GM18520 (cell line): ENCODE data around the gene THBS3.
"Not testable (repeated sequence)": the region's sequence is repeated elsewhere in the genome, so short reads cannot be mapped to it uniquely, and the experiment has no call there.

Experiments used
- ATAC-seq: cut with Tn5 transposase; IDR thresholded peaks from one replicate; pipeline ENCODE4 v1.9.1; 2021; ENCODE audit not compliant: unreplicated experiment

THBS3 gene

GRCh38 chr1:155235375-155235774, 27.7 kb upstream of the THBS3 start:
- not testable (repeated sequence) for ATAC-seq

DNA sequence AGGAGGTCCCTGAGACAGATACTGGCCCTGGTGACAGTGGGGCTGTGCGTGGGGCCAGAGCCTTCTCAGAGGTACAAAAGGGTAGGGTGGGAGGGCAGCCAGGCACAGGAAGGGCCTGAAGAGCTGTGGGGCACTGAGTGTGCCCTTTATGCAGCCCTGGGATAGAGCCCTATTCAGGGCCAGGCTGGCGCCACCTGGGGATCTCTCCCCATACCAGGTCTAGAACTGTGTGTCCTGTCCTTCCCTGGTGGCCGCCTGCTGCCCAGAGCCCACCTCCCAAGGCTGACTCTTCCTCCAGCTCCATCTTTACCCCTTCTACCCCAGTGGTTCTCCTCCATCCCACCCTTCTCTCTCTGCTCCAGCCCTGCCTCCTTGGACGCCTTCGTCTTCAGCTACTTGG, 25.8 kb upstream of the THBS3 start:
- not testable (repeated sequence) for ATAC-seq

- not testable (repeated sequence) for ATAC-seq
These were observed 24.6 kb upstream of the THBS3 start for GRCh38 chr1:155232001-155232978.

- not testable (repeated sequence) for ATAC-seq
These were observed 23.6 kb upstream of the THBS3 start for GRCh38 chr1:155231302-155231701.

- ATAC-seq, result no peak
These were observed 20.4 kb upstream of the THBS3 start for GRCh38 chr1:155228096-155228427.

DNA sequence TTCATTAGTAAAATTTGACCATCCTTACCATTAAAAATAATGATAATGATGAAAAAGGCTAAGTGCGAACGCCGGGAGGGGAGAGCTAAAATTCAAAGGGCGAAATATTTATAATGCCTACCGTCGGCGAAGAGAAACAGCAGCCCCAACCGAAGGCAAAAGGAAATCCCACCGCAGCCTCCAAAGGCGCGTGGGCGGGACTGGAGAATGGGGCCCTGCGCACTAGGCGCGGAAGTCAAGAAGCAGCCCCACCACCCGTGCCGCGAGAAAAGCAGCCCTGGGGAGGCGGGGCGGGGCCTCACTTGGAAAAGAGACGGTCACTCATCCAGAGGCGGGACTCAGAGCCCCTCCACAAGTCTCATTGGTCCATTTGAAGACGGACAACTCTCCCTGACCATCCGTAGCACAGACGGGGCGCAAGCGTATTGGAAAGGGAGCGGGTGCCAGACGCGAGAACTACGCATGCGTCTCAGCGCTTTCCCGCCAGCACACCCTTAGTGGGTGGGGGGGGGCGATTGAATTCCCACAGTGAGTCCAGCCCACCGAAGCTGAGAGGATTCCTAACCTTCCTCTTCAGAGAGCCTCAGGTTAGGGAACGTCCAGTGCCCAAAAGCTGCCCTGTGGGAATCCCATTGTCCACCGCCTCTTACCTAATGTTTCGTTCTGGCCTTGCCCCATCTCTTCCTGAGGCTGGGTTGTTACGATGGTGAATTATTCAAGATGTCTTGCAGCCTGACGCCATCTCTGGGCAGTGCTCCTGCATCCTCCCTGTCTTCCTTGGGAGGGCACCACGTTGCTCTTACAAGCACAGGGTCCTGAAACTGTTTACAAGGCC, 19.8 kb upstream of the THBS3 start:
- peak; percentile 95 for ATAC-seq

- no peak for ATAC-seq
These were observed 19.2 kb upstream of the THBS3 start for GRCh38 chr1:155226910-155227260.

GRCh38 chr1:155226188-155226909, 18.7 kb upstream of the THBS3 start:
- no peak for ATAC-seq

- not testable (repeated sequence) for ATAC-seq
These were observed 17.7 kb upstream of the THBS3 start for GRCh38 chr1:155225404-155225759.

DNA sequence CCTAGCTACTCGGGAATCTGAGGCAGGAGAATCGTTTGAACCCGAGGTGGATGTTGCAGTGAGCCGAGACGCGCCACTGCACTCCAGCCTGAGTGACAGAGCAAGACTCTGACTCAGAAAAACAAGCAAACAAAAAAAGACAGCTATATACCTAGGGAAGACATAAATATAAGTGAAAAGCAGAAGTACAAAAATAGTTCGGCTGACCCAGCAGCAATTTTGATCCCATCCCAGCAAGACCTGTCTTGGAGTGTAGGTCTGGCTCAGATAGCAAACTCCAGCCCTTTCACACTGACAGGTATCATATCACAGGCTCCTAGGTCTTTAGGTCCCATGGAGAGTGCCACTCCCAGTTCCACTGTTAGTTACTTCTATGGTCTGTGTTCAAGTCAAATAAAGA, 15.3 kb upstream of the THBS3 start:
- no peak for ATAC-seq

DNA sequence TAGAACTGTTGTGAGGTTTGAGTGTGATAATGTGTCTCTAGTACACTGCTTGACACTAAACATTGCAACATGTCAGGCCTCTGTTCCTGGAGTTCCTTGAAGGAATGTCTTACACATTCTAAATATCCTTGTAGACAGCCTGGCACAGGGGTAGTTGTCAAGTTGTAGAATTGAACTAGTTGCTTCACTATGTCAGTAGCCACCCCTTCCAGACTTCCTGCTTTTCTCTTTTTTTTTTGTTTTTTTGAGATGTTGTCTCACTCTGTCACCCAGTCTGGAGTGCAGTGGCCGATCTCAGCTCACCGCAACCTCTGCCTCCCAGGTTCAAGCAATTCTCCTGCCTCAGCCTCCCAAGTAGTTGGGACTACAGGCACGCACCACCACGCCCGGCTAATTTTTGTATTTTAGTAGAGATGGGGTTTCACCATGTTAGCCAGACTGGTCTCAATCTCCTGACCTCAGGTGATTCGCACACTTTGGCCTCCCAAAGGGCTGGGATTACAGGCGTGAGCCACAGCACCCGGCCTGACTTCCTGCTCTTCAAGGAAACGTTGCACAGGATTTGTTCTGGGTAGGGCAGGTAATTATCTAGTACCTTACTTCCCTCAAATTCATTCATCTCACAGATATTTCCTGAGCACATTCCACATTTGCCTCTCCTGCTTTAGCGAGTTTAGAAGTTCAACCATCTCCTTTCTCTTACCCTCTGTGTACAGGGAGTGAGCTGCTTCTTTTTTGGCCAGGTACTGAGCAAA, 12.7 kb upstream of the THBS3 start:
- not testable (repeated sequence) for ATAC-seq

DNA sequence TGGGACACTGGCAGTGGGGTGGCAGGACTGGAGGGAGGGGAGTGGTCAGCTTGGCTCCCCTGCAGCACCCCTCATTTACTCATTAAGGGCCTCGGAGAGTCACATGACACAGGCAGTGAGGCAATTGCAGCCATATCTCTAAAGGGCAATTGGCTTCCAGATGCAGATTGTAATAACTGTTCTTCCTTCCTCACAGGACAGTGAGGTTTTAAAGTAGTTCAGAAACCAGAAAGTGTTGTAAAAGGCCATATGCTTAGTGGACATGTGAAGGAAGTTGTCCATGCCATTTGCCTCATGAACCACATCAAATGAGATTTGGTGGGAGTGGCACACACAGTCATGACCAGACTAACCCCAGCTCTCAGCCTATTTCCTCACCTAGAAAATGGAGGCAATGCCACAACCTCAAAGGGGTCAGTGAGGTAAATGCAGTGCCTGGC, 11.9 kb upstream of the THBS3 start:
- ATAC-seq, result no peak

DNA sequence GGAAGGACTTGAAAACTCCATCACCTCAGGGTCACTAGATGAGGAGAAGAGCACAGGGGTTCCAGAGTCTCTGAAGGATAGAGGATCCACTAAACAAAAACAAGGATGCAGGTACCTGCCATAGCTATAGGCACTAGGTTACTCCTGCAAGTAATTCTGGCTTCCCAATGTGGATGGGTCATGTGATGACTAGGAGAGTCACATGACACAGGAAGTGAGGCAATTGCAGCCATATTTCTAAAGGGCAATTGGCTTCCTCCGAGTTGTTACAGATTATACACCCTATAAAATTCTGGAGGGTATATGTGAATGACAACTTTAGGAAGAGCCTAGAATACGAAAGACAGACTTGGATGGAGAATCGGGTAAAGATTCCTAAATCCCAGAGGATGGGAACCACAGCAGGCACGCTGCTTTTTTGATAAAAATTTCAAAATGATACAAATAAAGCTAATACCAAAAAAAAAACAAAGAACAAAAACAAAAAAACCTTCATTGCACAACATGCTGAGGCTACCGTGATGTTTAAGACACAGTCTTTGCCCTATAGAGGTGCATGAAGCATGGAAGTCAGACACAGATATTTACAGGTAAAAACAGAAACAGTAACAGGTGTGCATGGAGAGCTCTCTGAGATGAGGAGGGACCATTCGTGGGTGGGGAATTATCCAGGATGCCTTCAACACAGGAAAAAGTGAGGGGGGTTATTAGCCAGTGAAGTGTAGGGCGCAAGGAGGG, 11.3 kb upstream of the THBS3 start:
- ATAC-seq, result no peak

DNA sequence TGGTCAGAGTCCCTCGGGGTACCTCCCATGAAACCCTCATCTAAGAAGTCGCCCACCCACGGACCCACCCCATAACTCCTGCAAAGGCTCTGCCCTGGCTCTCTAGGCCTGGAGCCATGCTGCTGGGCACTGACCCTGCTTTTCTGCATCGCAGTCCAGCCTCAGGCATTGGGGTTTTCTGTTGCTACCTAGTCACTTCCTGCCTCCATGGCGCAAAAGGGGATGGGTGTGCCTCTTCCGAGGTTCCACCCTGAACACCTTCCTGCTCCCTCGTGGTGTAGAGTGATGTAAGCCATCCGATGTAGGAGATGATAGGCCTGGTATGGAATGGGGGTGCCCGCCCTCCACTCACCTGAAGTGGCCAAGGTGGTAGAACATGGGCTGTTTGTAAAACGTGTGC, 7.0 kb upstream of the THBS3 start:
- not testable (repeated sequence) for ATAC-seq

DNA sequence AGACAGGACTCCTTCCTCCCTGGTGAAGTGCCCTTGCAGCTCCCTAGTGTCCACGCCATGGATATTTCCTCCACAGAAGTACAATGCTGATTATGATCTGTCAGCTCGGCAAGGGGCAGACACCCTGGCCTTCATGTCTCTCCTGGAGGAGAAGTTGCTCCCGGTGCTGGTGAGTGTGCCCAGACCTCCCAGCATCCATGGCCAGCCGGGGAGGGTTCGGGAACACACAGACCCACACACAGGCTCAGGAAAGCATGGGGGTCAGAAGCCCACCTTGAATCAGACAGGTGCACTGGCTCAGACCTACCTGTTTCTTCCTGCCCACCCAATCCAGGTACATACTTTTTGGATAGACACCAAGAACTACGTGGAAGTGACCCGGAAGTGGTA, 4.3 kb upstream of the THBS3 start:
- ATAC-seq, result not testable (repeated sequence)

- not testable (repeated sequence) for ATAC-seq
These were observed 3.8 kb upstream of the THBS3 start for GRCh38 chr1:155211381-155212050.

GRCh38 chr1:155210314-155211104, 2.8 kb upstream of the THBS3 start:
- no peak for ATAC-seq

DNA sequence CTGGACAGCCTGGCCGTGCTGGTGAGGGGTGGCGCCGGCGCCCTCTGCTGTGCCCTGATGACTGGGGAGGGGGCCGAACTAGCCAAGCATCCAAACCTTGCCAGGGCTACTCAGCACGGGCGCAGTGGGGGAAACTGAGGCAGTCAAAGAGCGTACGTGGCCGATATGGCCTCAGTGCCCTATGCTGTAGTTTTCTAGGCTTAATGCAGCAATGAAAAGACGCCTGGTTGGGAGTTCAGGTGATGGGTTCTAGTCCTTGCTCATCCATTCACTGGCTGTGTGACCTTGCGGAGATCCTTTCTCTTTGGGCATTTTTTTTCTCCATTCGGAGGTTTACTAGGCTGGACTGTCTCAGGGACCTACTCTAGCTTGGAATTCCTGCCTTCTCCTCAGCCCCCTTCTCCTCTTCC, 1.6 kb upstream of the THBS3 start:
- ATAC-seq, result no peak
